ENCODE data around the gene FKBP6.
A peak's percentile ranks its signal among the peaks of the same experiment; 100 is the strongest.
"Not testable (repeated sequence)": the region's sequence is repeated elsewhere in the genome, so short reads cannot be mapped to it uniquely, and the experiment has no call there.

Gene FKBP6

GRCh38 chr7:73324081-73324845 is 3.7 kb upstream of the FKBP6 start:
- DNase-seq: peak; percentile 62

DNA sequence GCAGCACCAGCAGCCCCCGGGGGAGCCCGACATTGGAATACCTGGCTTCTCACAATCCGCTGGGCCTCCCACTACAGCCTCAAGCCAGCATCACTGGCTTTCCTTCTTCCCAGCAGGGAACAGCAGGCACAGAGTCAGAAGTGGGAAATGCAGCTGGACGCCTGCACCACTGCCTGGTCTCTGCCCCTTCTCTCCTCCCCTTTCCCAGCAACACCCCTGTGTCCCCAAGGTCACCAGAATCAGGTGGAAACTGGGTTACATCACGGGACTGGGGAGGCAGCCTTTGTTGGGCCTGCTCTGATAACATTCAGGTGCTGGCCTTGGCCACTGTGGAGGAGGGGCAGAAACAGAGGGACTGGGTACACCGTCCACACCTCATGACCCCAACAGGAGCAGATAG is 2.5 kb upstream of the FKBP6 start:
- not testable (repeated sequence) for DNase-seq

DNA sequence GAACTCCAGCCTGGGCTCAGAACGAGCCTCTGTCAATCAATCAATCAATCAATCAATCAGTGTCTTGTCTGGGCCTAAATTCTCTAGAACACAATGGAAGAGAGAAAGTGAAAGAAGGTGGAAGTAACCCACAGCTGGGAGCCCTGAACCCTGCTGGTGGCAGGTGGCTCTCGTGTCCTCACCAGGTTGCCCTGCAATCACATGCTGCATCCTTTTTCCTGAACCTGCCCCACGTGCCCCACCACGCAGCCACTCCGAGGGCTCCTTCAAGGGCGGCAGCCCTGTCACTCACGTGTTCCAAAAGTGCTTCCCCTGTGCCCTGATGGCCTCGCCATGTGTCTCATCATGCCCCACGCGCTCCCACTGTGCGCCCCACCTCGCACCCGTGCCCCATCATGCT is 512 bp upstream of the FKBP6 start:
- DNase-seq: not testable (repeated sequence)

- DNase-seq: no peak
Observed at GRCh38 chr7:73328696-73329095, 735 bp downstream of the FKBP6 start.

GRCh38 chr7:73329861-73330581 is 2.1 kb downstream of the FKBP6 start:
- no peak for DNase-seq

GRCh38 chr7:73330772-73331171 is 2.8 kb downstream of the FKBP6 start:
- DNase-seq: no peak

DNA sequence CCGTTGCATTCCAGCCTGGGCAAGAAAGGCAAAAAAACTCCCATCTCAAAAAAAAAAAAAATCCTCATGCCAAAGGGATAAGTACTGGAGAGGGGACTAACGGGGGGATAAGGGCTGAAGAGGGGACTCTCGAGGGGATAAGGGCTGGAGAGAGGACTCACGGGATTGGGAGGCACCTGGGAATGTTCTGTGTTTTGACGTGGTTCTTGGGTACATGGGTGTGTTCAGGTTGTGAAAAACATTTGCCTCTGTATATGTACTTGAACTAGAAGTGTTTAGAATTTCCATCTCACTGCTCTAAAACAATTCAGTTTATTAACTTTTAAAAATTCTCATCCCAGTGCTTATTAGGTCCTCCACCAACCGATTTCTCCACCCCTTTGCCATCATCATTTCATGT is 4.5 kb downstream of the FKBP6 start:
- DNase-seq: no peak

DNA sequence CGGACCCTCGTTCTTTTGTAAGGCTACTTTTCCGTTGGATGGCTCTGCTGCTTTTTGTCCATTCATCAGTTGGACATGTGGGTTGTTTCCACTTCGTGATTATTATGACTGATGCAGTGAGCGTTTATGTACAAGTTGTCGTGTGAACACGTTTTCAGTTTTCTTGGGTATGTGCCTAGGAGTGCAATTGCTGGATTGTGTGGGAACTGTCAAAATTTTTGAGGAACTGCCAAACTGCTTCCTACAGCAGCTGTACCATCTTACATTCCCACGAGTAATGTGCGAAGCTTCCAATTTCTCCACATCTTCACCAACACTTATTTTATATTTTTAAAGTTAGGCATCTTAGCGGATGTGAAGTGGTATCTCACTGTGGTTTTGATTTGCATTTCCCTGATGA is 10.4 kb downstream of the FKBP6 start:
- DNase-seq: no peak

DNA sequence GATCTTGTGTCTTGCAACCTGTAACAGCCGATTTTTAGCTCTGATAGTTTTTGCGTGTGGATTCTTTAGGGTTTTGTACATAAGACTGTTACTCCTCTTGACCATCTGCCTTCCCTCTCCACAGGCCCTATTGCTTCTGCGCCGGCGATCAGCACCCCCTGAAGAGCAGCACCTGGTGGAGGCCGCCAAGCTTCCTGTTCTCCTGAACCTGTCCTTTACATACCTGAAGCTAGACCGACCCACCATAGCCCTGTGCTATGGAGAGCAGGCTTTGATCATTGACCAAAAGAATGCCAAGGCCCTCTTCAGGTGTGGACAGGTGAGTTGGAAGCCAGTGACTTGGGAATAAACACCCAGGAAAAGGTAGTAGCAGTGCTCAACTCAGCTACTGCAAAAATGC is 12.6 kb downstream of the FKBP6 start:
- no peak for DNase-seq

DNA sequence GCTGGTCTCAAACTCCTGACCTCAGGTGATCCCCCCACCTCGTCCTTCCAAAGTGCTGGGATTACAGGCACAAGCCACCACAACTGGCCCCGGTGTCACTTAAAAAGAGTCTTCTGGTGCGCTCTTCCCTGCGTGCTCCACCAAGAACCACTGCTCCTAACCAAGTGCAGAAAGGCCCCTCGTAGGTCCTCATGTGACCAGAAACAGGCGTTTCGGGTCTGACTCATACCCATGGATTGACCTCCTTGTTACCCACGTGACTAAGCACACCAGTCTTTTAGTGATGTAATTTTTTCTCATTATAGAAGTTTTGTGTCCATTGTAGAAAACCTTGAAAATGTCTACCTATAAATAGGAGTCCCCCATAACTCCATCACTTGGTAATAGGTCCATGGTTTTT is 13.9 kb downstream of the FKBP6 start:
- DNase-seq: no peak

GRCh38 chr7:73342645-73343044 is 14.7 kb downstream of the FKBP6 start:
- no peak for DNase-seq

DNA sequence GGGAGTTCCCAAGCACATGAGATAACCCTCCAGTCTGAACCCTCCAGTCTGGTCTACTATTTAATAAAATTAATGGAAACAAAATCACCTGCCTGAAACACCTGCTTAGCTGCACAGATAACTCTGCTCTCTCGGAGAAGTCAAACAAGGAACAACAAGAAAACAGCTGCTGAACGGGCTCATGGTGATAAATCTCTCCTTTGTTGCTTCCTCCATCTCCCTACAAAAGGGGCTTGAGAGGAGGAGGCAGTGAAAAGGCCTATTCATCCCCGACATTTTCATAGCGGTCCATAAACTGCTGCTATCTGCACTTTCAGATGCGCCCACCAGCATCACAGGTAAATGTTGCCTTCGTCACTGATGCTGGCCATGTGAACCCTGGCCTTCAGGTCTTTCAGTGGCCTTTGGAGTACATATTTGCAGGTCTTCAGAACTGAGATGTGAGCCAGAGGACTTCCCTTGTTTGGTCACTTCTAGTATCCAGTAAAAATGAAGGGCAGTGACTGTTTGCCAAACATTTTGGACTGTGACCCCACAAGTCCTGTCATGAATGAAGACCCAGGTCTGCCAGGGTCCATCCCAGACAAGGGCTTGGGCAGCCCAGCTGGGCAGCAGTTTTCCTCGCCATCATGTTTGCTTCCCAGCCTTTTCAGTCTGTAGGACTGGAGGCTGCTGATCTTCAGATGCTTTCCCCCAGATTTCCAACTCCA is 15.9 kb downstream of the FKBP6 start:
- no peak for DNase-seq

GRCh38 chr7:73345538-73345937 is 17.6 kb downstream of the FKBP6 start:
- DNase-seq: no peak

- no peak for DNase-seq
Observed at GRCh38 chr7:73345951-73346350, 18.0 kb downstream of the FKBP6 start.

- DNase-seq: no peak
Observed at GRCh38 chr7:73349763-73350162, 21.8 kb downstream of the FKBP6 start.

DNA sequence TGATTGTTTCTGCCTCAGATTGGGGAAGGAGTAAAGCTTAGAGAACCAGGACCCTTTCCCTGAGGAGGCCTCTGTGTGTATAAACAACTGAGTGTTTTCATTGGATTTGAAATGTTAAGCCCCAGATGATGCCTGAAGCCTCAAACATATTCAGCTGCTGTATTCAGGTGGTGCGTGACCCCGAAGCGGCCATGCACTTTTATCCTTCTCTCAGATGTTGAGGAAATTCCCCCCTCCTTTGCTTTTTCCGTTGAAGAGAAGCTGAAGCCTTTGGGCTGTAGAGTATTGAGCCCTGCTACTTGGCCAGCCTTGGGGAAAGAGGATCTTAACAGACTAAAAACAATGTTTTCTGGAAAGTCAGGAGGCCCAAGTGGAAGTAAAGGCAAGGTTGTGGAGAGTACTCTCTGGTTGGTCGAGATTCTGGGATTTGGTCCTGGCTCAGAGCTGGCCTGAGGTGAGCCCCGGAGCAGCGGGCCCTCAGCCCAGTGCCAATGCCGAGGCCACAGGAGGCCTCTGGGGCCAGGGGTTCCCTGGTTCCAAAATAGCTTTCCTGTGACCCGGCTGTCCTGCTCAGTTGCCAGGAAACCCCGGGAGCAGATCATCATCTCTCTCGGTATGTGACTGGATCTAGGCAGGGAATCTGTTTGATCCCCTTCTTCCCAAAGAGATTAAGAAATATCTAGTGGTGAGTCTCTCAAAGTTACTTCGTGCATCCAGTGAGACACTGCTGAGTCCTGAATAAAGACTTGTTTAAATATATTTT is 22.5 kb downstream of the FKBP6 start:
- no peak for DNase-seq

GRCh38 chr7:73351447-73352167 is 23.6 kb downstream of the FKBP6 start:
- no peak for DNase-seq

DNA sequence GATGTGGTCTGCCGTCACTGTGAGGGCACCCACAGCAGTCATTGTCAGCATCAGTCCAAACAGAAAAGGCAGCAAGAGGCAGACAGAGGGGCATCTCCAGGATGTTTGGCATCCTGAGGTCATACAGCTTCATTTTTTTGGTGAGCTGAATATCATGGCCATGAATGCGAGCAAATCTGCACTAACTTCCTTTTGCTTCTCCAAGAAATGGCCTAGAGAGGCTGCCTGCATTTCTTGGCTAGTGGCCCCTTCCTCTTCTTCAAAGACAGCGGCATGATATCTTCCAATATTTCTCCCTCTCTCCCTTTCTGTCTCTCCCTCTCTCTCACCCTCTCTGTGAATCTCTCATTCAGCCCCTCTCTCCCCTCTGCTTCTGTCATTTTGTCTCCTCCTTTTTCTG is 24.8 kb downstream of the FKBP6 start:
- DNase-seq: no peak

- no peak for DNase-seq
Observed at GRCh38 chr7:73353243-73353642, 25.3 kb downstream of the FKBP6 start.

DNA sequence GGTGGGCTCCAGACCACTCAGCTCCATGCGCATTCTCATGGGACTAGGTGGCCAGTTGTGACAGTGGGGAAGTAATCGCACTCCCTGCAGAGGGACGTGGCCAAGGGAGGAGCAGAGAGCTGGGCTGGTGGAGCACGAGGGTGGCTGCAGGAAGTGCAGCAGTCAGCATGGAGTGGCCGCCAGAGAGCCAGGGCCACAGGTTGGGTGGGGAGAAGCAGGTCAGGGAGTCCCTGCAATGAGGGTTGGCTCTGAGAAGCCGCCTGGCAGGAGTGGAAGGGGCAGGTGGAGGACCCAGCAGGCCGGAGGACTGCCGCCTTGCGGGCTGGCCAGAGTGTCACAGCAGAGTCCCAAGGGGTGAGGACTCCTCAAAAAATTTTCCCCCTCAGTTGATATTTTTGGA is 26.2 kb downstream of the FKBP6 start:
- DNase-seq: no peak

GRCh38 chr7:73354821-73355220 is 26.9 kb downstream of the FKBP6 start:
- DNase-seq: no peak

GRCh38 chr7:73356159-73356558 is 28.2 kb downstream of the FKBP6 start:
- no peak for DNase-seq
